ENCODE measurements around the gene TPR.

The TPR gene

GRCh38 chr1:186327331-186327730 lies 47.7 kb downstream of the TPR start:
- no peak for DNase-seq (ENCODE audit: low read depth)

DNA sequence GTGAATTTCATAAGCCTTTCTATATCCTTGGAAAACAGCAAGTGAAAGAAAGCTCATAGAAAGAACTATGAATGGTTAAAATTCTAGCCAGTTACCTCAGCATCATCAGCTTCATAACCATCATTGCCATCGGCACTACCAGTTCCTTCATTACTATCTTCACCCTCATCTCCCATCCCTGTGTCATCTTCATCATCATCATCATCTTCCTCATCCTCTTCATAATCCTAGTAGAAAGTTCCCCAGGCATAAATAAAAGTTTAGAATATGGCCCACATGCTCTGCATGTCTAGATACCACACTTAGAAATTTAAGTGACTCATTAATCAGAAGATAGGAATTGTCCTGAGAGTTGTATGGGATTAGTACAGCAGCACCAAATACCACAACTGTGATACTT lies 49.0 kb downstream of the TPR start:
- no peak for DNase-seq (ENCODE audit: low read depth)

- no peak for DNase-seq (ENCODE audit: low read depth)
Observed at GRCh38 chr1:186325239-186325638, 49.8 kb downstream of the TPR start.

- DNase-seq (ENCODE audit: low read depth): no peak
Observed at GRCh38 chr1:186323865-186324264, 51.2 kb downstream of the TPR start.

GRCh38 chr1:186315570-186315969 lies 59.5 kb downstream of the TPR start:
- DNase-seq (ENCODE audit: low read depth): no peak

- no peak for DNase-seq (ENCODE audit: low read depth)
Observed at GRCh38 chr1:186311375-186312051, 63.5 kb downstream of the TPR start.

DNA sequence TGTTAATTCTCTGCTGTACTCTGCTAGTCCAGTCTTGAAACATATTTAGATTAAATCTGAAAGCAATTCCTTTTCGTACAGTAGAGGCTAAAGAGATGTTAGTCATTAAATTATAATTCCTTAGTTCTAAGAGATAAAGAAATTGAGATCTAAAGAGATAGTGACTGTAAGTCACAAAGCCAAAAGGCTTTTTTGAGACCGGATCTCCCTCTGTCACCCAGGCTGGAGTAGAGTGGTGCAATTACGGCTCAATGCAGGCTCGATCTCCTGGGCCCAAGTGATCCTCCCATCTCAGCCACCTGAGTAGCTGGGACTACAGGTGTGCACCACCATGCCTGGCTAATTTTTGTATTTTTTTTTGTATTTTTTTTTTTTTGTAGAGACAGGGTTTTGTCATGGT lies 64.7 kb downstream of the TPR start:
- DNase-seq (ENCODE audit: low read depth): no peak

GRCh38 chr1:186308264-186309060 lies 66.6 kb downstream of the TPR start:
- no peak for DNase-seq (ENCODE audit: low read depth)

DNA sequence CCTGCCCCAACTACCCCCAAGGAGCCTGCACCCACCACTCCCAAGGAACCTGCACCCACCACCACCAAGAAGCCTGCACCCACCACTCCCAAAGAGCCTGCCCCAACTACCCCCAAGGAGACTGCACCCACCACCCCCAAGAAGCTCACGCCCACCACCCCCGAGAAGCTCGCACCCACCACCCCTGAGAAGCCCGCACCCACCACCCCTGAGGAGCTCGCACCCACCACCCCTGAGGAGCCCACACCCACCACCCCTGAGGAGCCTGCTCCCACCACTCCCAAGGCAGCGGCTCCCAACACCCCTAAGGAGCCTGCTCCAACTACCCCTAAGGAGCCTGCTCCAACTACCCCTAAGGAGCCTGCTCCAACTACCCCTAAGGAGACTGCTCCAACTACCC lies 67.6 kb downstream of the TPR start:
- DNase-seq (ENCODE audit: low read depth): no peak

DNA sequence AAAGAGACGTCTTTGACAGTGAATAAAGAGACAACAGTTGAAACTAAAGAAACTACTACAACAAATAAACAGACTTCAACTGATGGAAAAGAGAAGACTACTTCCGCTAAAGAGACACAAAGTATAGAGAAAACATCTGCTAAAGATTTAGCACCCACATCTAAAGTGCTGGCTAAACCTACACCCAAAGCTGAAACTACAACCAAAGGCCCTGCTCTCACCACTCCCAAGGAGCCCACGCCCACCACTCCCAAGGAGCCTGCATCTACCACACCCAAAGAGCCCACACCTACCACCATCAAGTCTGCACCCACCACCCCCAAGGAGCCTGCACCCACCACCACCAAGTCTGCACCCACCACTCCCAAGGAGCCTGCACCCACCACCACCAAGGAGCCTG lies 68.5 kb downstream of the TPR start:
- DNase-seq (ENCODE audit: low read depth): no peak

DNA sequence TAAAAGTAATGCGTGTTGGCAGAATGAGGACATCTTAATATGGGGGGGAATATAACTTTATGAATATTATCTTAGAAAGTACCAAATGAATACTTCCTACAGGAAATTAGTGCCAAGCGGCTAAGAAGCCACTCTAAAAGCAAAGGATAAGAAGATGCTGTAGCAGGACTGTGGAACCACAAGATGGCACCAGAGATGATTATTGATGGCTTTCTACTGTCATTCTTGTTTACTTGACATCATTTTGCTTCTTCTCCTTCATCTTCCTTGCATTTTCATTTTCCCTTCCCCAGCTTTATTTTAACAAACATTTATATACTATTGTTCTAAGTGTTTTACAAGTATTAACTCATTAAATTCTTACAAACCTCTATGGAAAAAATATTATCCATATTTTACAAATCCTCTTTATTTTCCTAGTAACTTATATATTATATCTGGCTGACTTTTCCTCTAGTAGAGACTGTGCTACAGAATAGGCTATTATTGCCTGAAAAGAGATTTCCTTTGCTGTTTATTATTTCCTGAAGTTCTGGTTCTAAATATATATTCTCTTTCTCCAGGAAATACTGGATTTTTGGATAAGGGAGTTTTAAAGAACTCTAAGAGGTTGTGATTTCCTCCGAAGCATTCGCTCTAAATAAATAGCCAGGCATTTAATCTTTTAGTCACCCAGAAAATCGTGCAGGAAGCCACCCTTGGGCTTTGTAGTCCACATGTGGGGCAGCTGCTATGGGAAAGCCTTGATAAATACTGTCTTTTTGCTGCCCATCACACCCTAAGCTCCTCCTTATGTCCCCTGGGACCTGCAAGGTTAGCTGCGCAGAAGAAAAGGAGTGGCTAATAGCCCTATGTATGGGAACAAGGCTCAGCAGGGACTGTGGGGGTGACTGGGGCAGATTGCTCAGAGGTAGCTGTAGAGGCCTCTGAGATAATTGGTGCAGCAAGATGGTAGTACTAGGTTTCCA lies 69.8 kb downstream of the TPR start:
- DNase-seq (ENCODE audit: low read depth): no peak

DNA sequence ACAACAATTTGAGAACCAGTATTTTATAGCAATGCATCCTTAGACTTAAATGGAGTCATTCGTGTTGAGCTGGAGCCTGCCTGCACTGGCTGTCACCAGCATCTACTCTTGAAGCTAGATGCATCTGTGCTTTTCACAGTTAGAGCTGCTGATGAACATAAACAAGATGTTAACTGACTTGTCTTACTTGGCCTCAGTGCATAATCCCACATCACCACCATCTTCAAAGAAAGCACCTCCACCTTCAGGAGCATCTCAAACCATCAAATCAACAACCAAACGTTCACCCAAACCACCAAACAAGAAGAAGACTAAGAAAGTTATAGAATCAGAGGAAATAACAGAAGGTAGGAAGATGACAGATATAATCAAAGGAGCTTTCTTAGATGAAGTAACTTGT lies 71.1 kb downstream of the TPR start:
- DNase-seq (ENCODE audit: low read depth): no peak

DNA sequence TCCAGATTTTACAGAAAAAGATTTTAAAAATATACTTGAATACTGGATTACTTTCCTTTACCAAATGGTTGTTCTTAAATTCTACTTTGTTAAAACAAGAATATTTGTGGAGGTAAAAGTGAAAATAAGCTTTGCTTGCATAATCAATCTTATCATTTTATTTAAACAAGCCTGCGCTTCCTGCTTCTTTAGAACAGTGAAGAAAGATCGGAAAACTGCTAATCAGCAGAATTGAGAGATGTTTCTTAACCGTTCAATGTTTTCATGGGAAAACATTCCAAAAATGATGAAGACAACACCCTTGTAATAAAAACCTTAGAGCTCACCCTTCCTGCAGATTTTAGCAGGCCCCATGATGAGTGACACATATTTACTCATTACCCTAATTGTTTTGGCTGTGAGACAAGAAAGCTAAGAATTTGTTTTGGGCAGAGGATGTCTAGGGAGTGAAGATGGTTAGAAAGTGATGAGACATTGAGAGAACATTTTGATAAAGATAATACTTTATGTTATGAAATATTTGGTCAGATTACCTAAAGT lies 72.6 kb downstream of the TPR start:
- no peak for DNase-seq (ENCODE audit: low read depth)

DNA sequence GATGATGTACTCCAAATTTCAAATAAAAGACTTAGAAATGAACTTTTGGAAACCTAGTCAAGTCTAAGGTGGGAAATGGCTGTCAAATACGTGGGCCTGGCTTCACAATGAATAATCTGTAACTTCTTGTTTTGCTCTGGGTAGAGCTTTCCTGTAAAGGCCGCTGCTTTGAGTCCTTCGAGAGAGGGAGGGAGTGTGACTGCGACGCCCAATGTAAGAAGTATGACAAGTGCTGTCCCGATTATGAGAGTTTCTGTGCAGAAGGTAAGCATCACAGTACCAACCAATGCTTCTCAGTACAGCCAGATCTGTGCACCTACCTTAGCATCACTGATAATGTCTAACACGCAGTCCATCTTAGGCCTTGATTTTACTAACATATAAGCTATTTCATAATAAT lies 73.6 kb downstream of the TPR start:
- DNase-seq (ENCODE audit: low read depth): no peak

- DNase-seq (ENCODE audit: low read depth): no peak
Observed at GRCh38 chr1:186300056-186300455, 75.0 kb downstream of the TPR start.

GRCh38 chr1:186299570-186299969 lies 75.5 kb downstream of the TPR start:
- DNase-seq (ENCODE audit: low read depth): no peak

GRCh38 chr1:186298851-186299250 lies 76.2 kb downstream of the TPR start:
- DNase-seq (ENCODE audit: low read depth): no peak

GRCh38 chr1:186297439-186298045 lies 77.5 kb downstream of the TPR start:
- DNase-seq (ENCODE audit: low read depth): no peak

DNA sequence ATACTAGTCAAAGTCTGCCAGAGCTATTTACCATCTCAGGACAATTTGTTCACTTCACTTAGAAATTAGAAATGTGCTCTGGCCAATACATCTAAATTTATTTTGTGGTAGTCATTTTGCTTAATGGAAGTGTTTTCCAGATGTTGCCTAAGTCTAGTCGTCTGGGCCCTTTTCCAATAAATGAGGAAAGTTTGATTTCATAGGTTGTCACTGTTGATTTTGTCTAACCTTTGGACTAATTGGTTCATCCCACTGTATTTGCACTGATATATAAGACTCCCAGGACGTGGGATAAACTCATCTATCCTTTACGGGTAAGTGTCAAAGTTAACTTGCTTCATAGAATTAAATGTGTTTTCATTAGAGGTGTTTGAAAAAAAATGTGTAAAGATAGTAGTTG lies 79.1 kb downstream of the TPR start, which contains the start of gene PRG4:
Gene PRG4 (plus strand): TSS at position 300 of the 400 bp plus-strand sequence.
- DNase-seq (ENCODE audit: low read depth): no peak

GRCh38 chr1:186292875-186293274 lies 82.2 kb downstream of the TPR start:
- no peak for DNase-seq (ENCODE audit: low read depth)

DNA sequence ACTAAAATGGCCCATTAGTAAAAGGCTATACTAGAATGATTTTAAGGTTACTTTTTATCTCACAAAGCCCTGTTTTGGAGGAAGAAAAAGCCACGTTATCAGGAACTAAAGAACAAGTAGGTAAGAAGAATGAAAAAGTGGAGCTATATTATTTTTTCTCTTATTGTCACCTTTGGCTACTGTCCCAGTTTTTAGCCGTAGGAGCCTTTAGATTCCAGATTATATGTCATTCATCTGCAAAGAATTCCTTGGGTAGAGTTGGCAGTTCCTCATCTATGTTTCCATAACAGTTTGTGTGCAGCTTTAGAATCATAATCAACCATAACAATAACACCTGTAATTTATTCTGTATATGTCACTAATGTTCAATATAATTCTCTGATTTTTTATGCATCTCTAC lies 83.8 kb downstream of the TPR start:
- no peak for DNase-seq (ENCODE audit: low read depth)

Measured in stimulated activated CD8-positive, alpha-beta memory T cell treated with anti-CD3 and anti-CD28 coated beads, Interleukin-4, amount 100 ng/mL, for 24 hours (primary cell).